ENCODE data around the gene ZNF639.

GRCh38 chr3:179321668-179322285, 1.1 kb upstream of the ZNF639 start:
- TF ChIP-seq SUZ12 (IDR thresholded peaks at IDR 0.05; ENCODE audit: extremely low read depth, insufficient read depth, insufficient read length) (no peak), YY1 (IDR thresholded peaks at IDR 0.05; ENCODE audit: insufficient read depth, insufficient read length) (no peak), ZNF274 (IDR thresholded peaks at IDR 0.05; ENCODE audit: low read depth, low read length) (no peak)
